Amygdala (tissue), 56 donors: ENCODE measurements around the gene HS1BP3.

Experiments
- DNase-seq, 56 donors: peaks; one replicate each; lab custom pipeline; 2025; lab: John Stamatoyannopoulos, UW

HS1BP3 gene

DNA sequence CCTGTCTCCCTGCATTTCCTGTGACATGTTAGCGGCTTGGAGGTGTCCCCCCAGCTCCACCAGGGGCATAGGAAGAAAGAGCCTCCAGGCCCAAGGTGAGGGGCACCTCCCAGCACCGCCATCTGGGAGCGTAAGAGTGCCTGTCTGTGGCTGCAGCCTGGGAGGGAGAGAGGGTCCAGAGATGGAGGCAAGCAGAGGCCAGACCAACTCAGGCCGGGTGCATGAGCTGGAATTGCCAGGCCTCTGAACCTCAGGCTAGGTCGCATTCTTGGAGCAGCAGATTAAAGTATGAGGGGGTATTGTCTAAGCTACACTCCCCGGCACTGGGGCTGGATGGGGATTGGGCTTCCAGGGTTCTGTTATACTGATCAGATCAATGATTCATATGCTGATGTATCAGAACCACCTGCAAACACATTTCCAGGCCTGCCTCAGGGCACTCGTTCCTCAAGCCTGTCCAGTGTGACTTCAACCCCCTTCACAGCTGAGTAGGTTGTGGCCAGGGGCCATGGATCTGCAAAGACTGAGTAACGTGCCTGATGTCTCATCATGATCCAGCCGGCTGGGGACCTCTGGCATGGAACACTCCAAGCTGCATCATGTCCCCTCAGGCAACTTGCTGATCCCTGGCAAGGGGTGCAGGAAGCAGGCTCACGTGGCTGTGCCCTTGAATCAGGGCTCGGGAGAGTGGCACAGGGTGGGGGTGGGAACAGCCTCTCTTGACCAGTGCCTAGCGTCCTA, 73.2 kb downstream of the HS1BP3 start:
- DNase-seq, result no peak

DNA sequence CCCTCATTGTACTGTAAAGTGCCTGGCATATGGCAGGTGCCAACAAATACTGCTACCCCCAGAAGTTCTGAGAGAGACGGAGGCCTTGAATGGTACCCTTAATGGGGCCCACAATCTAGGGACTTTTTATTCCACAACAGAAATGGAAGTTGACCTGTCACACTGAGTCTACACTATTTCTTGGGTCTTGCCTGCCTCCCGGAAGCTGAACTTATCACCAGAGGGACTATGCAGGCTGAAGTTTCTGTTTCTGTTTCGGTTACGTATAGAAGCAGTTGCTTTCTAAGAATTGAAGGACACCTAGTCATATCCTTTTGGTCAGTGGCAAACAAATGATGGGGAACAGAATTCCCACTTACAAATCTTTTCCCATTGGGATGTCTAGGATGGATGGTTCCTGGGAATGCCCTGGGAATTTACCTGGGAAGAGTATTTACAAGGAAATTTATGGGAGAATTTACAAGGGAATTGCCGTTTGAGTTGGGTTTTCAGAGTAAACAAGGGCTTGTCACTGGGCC, 74.2 kb downstream of the HS1BP3 start:
- DNase-seq, result no peak

DNA sequence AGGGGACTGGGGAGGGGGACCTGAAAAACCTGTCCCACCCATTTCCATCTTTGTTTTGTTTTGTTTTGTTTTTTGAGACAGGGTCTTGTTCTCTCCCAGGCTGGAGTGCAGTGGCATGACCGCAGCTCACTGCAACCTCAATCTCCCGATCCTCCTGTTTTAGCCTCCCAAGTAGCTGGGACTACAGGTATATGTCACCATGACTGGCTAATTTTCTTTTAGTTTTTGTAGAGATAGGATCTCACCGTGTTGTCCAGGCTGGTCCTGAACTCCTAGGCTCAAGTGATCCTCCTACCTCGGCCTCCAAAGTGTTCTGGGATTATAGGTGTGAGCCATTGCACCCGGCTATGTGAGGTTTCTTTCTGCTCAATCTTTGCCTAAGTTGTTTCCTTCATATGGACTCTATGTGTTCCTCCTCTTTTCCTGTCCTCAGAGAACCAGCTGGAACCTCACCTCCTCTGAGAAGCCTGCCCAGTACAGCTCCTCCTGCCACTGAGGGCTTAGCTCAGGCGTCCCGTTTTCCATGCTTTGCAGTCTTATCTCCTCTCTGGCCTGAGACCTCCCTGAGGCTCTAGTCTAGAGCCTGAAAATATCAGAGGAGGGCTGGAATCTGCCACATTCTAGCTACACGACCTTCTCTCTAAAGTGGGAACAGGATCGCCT, 74.8 kb downstream of the HS1BP3 start:
- DNase-seq, result no peak

DNA sequence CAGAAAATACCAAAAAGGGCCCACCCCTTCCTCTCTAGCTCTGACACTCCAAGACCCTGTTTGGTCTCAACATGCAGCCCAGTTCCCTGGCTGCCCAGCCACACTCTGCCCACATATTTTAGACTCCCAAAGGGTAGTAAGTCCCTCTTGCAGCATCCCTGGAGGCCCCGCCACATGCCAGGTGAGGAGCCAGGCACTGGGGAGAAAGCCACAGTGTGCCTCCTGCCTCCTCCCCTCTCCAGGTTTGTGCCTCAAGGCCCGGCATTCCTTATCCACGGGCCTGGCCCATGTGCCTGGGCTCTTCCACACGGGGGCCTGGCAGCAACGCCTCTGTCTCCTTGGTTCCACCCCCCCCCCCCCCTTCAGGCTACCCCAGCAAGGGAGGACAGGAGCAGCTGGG, 75.5 kb downstream of the HS1BP3 start:
- DNase-seq, result no peak

DNA sequence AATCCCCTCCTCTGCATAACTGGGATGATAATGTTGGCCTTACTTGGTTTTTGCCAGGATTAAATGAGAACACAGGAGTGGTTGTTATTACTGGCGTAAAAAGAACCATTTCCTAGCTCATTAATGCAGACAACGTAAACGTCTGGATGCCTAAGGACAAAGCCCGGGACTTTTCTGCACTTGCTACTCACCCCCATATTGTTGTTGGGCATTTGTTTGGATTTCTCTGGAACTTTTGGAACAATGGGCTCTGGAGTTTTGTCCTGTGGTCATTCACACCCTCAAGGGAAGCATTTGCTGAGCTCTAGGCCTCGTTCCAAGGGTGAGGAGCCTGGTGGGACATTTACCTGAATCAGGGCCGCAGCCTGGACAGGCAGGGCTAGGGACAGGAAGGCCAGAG, 76.0 kb downstream of the HS1BP3 start:
- no peak for DNase-seq

DNA sequence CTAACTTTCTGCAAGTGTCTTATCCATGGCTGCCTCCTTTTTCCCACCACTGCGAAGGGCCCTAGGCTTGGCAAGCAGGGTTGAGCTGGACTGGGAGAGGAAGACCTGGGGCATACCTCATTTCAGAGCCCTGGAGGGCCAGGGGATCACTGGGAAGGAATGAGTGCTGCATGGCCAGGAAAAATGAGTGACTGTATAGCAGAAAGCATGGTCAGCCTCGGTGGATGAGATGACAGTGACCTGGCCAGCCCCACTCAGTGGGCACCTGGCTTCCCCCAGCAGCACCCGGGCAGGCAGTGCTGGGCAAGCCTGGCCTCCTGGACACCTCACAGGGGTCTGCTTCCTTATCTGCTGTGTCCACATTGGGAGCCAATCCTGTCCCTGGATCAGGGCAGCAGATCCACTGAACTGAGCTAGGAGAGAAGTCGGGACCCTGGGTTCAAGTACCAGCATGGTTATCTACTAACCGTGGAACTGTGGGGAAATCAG, 76.4 kb downstream of the HS1BP3 start:
- no peak for DNase-seq

DNA sequence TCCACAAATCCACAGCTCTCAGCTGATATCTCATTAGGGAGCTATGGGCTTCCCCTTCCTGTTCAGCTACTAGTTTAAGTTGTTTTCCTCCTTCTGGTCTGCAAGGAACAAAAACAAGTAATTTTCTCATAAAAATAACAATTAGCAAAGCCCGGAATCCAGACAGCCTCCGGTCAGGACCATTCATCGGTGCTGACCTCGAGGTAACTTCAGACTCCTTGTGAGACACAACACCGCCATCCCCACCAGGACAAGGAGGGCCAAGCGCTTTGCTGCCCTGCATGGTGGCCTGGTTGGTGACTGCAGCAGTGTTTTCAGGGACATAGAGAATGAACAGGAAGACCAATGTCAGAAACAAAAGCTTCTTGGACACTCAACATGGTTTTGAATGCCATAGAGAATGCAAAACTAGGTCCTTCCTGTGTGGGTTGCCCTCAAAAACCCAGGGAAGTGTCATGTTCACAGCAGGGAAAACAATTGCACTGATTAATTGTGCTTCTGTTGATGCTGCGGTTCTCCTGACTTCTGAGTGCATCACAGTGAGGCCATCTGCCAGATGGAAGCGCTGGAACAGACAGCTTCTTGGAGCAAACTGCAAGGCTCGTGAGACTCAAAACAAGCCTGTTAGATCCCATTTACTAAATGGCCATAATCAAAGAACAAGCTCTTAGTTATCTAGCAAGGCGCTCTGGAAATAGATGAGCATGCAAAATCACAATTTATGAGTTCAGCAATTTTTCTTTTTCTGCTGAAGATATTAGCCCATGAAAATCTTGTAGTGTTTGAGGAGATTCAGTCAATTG, 77.1 kb downstream of the HS1BP3 start:
- peak in 37 of 56 donors; percentile 13 to 78 (median 41) for DNase-seq

DNA sequence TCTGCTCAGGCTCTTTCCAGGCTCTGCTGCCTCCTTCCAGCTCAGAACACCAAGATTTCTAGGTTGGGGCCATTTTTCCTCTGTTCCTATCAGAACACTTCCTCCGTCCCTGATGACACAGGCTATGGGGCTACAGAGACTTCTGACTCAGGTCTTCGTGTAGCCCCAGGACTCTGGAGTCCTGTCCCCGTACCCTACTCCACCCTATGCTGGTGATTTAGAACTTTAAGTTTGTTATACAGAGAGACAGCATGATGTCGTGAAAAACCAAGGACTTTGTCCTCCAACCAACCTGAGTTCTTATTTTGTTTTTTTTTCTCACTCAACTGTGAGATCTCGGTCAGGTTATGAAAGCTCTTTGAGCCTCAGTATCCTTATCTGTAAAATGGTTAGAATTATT, 78.7 kb downstream of the HS1BP3 start:
- no peak for DNase-seq

DNA sequence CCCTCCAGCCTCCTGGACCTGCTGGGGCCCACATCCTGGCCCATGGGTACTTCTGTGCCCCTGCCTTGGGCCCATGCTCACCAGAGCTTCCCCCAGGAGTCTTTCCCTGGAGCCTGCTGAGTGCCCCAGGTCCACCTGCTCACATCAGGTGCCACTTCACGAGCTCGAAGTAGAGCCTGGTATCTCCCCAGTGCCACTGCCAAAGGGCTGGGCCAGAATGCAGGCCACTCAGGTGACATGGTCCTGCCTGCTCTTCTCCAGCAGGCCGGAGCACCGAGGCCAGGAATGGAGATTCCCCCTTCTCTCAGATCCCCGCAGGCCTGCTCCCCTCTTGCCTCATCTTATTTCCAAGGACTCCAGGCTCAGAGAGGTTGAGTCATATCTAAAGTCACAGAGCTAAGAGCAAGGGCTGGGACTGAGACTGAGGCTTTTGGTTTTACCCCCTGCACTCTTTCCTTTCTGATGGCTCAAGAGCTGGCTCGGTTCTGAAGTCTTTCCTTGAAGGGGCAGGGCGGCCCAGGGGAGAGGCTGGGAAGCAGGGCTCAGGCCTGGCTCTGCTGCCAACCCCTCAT, 79.2 kb downstream of the HS1BP3 start:
- no peak for DNase-seq

DNA sequence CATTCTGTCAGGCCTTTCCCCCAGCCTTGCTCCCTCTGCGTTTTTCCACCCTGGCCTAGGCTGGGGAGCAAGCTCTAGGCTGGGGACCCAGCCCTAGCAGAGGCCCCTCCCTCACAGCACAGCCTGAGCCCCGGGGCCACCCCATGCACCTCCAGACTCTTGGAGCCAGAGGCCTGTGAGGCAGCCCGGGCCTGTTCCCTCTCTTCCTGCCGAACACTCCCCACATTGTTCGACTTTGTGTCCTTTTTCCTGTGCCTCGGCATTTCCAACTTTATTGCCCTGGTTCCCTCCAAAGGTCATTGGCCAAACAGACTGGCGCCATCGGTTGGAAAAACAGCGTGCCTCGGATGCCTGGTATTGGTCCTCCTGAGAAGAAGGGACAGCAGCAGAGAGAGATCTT, 79.7 kb downstream of the HS1BP3 start:
- DNase-seq, result no peak

DNA sequence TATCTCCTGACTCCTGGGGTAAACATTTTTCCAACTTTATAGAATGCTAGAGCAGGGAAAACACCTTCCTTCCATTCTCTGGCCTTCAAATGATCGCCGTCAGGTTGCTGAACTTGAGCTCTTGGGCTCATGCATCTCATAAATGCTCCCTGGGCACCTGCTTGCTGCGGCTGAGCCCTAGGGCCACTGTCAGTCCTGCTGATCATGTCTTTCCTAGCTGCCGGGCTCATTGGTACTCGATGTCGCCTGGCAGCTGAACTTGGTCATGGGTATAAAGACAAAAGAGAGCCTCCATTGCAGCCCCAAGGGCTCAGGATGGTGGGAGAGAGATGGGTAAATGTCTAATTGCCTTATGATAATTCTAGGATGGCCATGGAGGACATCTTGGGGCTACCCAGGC, 80.6 kb downstream of the HS1BP3 start:
- no peak for DNase-seq

DNA sequence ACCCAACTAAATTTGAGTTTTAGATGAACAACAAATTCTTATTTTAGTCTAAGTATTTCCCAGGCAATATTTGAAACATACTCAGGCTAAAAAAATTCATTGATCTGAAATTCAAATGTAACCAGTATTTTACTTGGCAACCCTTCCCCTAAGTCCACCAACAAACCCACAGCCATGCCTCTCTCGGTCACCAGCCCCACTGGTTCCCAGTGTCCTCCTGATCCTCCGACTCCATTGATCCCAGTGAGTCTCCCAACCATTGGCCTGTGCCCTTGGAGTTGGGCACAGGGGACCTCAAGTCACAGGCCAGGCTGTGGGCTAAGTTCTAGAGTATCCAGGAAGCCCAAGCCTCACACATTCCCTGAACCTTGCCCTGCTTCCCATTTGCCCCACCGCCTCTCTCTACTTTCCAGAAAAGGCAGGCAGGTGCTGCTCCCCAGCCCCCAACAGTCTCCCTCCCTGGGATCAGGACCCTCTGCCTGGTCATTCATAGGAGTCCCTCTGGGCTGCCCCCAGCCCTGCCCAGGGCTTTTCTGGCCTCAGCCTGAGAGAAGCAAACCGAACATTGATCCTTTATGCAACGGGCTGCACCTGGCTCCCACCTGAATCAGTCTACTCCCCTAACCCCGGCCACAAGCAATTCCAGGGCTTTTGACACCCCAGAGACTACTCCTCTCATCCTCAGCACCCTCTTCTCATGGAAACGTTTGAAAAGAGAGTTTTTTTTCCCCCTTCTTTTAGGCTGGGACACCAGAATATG, 81.3 kb downstream of the HS1BP3 start:
- no peak for DNase-seq

DNA sequence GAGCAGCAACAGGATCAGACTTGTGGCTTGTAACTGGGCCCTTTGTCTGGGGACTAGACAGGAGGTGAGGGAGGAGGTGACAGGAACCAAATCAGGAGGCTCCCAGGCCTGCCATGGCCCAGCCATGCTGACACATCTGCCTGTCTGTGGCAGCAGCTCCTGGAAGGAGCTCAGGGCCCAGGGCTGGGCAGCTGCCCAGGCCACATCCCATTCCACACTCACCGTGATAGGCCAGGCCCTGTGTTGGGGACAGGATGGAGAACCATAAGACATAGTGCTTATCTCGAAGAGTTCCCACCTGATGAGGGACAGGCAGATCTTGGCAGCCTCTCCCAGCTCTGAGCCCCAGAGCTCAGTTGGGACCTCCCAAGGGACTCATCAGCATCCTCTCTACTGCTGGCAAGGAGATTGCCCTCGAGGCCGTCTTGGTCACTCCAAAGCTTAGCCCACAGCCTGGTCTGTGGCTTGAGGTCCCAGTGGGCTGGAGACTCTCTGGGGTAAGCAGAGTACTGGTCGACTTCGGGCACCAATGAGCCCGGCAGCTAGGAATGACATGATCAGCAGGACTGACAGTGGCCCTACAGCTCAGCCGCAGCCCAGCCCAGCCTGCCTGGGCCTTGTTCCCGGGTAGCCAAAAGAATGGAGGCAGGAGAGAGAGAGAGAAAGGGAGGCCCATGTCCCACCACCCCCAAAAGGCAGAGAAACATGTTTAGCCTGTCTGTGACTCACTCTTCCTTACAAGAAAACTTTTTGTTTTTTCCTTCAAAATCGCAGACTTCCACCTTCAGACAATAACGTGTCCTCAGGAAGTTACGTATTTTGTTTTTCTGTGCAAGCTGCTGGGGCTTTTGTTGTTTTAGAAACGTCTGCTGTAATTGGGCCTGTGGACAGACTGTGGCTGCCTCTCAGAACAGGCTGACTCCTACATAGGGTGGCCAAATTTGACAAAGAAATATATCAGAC, 82.1 kb downstream of the HS1BP3 start:
- DNase-seq, result no peak

DNA sequence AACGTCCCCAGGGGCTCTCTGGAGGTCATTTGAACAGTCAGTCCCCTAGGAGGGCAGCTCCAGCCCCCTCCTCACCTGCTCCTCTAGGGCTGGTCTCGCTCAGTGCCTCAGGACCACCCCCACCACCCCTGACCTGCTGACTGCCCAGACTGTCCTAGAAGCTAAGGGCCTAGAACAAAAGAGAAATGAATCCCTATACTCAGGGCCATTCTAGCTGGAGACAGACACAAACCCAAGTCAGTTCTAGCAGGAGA, 83.0 kb downstream of the HS1BP3 start:
- DNase-seq, result no peak
